ENCODE results near the gene IGFL4.
"Not testable (repeated sequence)": the region's sequence is repeated elsewhere in the genome, so short reads cannot be mapped to it uniquely, and the experiment has no call there.

Gene IGFL4

DNA sequence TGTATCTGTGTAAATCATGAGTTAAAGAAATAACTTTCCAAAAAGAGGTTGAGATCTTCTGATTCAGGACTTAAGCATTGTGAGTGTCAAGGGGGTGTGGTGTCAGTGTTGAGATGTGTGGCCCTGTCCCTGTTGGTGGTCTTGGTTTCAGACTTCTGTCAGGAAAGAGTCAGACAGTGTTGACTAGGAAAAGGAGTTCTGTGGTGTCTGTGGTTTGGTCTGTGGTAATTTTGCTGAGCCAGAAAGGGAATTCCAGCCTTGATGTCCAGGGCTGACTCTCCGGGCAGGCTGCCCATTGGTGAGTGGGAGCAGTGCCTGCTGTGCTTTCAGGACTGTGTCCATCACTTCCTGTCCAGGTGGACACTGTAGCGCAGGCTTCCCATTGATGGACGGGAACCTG lies 39.8 kb upstream of the IGFL4 start:
- FAIRE-seq (no peak), DNase-seq (ENCODE audit: insufficient read length, low spot score) (no peak)
- TF ChIP-seq, protein P1, sequence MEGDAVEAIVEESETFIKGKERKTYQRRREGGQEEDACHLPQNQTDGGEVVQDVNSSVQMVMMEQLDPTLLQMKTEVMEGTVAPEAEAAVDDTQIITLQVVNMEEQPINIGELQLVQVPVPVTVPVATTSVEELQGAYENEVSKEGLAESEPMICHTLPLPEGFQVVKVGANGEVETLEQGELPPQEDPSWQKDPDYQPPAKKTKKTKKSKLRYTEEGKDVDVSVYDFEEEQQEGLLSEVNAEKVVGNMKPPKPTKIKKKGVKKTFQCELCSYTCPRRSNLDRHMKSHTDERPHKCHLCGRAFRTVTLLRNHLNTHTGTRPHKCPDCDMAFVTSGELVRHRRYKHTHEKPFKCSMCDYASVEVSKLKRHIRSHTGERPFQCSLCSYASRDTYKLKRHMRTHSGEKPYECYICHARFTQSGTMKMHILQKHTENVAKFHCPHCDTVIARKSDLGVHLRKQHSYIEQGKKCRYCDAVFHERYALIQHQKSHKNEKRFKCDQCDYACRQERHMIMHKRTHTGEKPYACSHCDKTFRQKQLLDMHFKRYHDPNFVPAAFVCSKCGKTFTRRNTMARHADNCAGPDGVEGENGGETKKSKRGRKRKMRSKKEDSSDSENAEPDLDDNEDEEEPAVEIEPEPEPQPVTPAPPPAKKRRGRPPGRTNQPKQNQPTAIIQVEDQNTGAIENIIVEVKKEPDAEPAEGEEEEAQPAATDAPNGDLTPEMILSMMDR (IDR thresholded peaks at IDR 0.05; ENCODE audit: insufficient read depth, missing control alignments) = no peak

DNA sequence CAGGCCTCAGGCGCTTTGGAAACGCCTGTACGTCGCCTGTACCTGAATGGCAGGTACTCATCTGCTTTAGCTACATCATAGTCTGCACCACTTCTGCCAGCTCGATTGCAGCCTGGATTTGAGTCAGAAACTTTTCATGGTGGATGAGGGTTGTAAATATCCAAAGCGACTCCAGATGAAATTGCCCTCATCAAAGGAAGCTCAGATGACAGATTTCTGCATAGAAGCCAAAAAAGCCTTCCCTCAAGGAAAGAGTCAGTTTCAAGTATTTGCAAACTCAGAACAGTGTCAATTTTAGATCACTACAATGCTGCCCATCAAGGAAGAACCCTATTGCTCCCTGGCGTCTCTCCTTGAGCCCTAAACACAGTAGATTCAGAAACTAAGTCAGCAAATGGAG lies 38.8 kb upstream of the IGFL4 start:
- DNase-seq (ENCODE audit: insufficient read length, low spot score) (no peak), FAIRE-seq (no peak)
- TF ChIP-seq, protein P1 (IDR thresholded peaks at IDR 0.05; ENCODE audit: insufficient read depth, missing control alignments) = no peak

DNA sequence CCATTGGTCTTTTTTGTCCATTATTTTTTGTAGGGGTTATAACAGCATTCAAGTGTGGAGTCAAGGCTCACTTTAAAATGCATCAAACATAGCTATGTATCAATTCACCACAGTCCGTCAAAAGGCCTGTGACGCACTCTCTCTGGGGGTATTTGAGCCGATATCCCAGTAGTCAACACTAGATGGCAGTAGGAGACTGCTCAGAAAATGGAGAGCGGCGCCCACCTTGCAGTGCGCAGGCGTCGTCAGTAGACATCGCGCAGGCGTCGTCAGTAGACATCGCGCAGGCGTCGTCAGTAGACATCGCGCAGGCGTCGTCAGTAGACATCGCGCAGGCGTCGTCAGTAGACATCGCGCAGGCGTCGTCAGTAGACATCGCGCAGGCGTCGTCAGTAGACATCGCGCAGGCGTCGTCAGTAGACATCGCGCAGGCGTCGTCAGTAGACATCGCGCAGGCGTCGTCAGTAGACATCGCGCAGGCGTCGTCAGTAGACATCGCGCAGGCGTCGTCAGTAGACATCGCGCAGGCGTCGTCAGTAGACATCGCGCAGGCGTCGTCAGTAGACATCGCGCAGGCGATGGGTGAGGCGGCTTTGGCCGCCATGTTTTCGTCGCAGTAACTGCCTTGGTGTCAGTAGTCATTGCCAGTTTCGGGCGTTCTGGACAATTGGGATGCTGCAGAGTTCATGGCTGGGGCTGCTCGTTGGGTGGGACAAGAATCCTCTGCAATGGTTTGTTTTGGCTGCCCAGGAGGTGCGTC lies 38.0 kb upstream of the IGFL4 start:
- TF ChIP-seq, protein P1 (IDR thresholded peaks at IDR 0.05; ENCODE audit: insufficient read depth, missing control alignments) = peak; percentile 35
- not testable (repeated sequence) for FAIRE-seq; DNase-seq (ENCODE audit: insufficient read length, low spot score)

DNA sequence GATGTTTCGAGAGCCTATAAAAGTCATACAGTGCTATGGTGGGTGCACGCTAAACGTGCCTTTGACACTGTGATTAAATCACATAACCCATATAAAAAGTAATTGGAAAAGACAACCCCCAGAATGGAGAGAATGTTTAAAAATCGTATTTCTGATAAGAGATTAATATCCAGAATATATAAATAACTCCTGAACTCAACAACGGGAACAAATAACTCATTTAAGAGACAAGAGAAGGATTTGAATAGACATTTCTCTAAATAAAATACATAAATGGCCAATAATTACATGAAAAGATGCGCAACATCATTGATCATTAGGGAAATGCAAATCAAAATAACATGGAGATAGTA lies 37.0 kb upstream of the IGFL4 start:
- no peak for FAIRE-seq
- TF ChIP-seq, protein P1 (IDR thresholded peaks at IDR 0.05; ENCODE audit: insufficient read depth, missing control alignments) = no peak
- DNase-seq (ENCODE audit: insufficient read length, low spot score) = no peak

DNA sequence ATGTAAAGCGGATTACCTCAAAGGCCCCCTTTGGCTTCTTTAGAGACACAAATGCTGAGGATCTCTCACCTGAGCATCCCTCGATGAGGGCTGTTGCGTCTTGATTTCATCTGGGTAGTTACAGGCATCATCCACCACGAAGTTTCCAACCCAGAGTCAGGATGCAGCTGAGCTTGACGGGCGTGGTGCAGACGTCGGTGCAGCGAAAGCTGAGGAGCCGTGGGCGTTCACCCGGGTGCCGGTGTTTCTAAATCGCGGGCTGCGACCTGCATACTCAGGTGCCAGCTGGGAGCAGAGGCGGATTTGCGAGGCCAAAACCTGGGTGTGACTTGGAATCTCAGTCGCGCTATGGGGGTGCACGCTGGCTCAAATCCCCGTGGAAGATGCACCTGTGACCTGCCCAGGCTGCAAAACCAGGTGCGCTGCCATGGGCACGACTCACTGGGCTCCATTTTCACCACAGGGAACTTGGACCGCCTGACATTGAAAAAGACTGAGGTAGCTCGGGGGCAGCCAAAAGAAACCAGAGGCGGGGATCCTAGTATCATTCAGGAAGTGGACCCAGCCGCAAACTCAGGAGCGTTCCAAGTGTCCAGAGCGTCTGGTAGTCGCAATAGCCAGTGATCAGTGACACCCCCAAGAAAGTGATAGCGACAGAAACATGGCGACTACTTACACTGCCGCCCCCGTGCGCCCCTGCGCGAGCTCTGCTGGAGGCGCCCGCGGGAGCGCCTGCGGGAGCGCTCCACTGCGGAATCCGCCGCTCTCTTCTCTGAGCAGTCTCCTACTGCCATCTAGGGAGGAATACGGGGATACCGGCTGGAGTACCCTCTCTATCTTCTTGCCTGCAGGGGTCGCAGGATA lies 36.4 kb upstream of the IGFL4 start:
- DNase-seq (ENCODE audit: insufficient read length, low spot score) = peak; percentile 51

DNA sequence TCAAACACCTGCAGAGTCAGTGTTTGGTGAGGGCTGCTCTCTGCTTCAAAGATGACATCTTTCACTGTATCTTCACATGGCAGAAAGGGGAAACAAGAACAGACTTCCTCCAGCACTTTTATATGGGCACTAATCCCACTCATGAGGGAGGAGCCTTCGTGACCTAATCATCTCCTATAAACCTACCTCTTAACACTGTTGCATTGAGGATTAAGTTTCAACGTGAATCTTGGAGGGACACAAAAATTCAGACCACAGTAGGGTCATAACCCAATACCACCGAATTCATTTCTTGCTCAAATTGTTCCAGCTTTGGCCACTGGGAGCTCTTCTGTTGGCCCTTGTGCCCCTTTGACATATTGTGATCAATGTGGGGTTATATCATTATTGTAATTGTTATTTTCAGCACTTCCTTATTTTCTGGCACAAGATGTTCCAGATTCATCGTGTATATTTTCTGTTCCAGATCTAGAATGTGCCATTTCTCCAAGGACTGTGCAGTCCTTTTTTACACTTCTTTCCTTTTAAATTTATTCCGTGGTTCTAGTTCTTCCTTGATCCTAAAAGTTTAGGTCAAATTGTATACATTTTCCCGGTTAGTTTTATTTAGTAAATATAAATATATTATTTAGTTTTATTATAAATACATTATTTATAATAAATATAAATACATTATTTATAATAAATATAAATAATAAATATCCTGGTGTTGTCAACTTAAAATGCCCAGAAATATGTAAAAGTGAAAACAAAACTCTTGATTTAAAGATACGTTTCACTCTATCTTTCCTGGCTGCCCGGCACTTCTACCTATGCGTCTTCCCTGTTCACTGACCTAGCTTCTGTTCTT lies 35.5 kb upstream of the IGFL4 start:
- DNase-seq (ENCODE audit: insufficient read length, low spot score) (no peak), FAIRE-seq (no peak)
- TF ChIP-seq, protein P1 (IDR thresholded peaks at IDR 0.05; ENCODE audit: insufficient read depth, missing control alignments) = no peak

More for the DNA sequence above, 36.4 kb upstream of the IGFL4 start:
- TF ChIP-seq, protein P1 (IDR thresholded peaks at IDR 0.05; ENCODE audit: insufficient read depth, missing control alignments) = peak; percentile 99
- FAIRE-seq = no peak

All from D721Med (cell line).